SU-DHL-6 (cell line): ENCODE results near the gene MMP17.

Source experiments
- CTCF ChIP-seq: fragments of 200-600 bp; sonication (generic); IDR thresholded peaks from one replicate; pipeline ENCODE4 v1.5.1; 2017; ENCODE audit warnings: antibody characterized with exemption, mild to moderate bottlenecking, low read length, moderate library complexity; ENCODE audit not compliant: insufficient read depth, poor library complexity, severe bottlenecking
- EZH2phosphoT487 ChIP-seq: fragments of 200-600 bp; sonication (generic), shearing (Covaris generic); conservative IDR thresholded peaks from 2 replicates; pipeline ENCODE4 v1.6.1; 2018; ENCODE audit warnings: mild to moderate bottlenecking, antibody characterized with exemption, low read length, moderate library complexity, mixed read lengths

GRCh38 chr12:131788070-131788469, 40.1 kb upstream of the MMP17 start:
- TF ChIP-seq CTCF (no peak), EZH2phosphoT487 (no peak)
